H9 (cell line): ENCODE results near the gene HEXD. TPM values are rescaled to one million over a fixed set of nuclear protein-coding genes. Genes with fewer than 3 reads are reported as not detected.

Source experiments
- DNase-seq: peaks from one replicate; pipeline ENCODE4 v3.0.0-alpha.2; 2017
- H2AFZ ChIP-seq: one replicate; pipeline ENCODE4 v1.6.1; 2013; ENCODE audit warnings: mild to moderate bottlenecking, low read length, control low read depth, moderate library complexity
- H2AK5ac ChIP-seq: 2 replicates; pipeline ENCODE4 v1.6.1; 2013; ENCODE audit warnings: low read length, control low read depth, mixed read lengths; ENCODE audit not compliant: insufficient read length
- H2BK120ac ChIP-seq: one replicate; pipeline ENCODE4 v1.6.1; 2013; ENCODE audit warnings: low read depth, mild to moderate bottlenecking, low read length, control low read depth, inconsistent platforms; ENCODE audit not compliant: poor library complexity, severe bottlenecking
- H2BK12ac ChIP-seq: 2 replicates; pipeline ENCODE4 v1.6.1; 2013; ENCODE audit warnings: low read length, control low read depth, mixed read lengths, low read depth; ENCODE audit not compliant: insufficient read length
- H2BK15ac ChIP-seq: 2 replicates; pipeline ENCODE4 v1.6.1; 2013; ENCODE audit warnings: low read depth, low read length, control low read depth
- H2BK20ac ChIP-seq: one replicate; pipeline ENCODE4 v1.6.1; 2013; ENCODE audit warnings: low read depth, mild to moderate bottlenecking, low read length, control low read depth, inconsistent platforms; ENCODE audit not compliant: poor library complexity, severe bottlenecking
- H2BK5ac ChIP-seq: 2 replicates; pipeline ENCODE4 v1.6.1; 2013; ENCODE audit warnings: low read length, control low read depth, mixed read lengths; ENCODE audit not compliant: insufficient read length
- H3K14ac ChIP-seq: 2 replicates; pipeline ENCODE4 v1.6.1; 2013; ENCODE audit warnings: low read length, control low read depth; ENCODE audit not compliant: insufficient read depth
- H3K18ac ChIP-seq: 2 replicates; pipeline ENCODE4 v1.6.1; 2013; ENCODE audit warnings: low read depth, mild to moderate bottlenecking, mixed read lengths, low read length, control low read depth; ENCODE audit not compliant: insufficient read length
- H3K23ac ChIP-seq: 2 replicates; pipeline ENCODE4 v1.6.1; 2013; ENCODE audit warnings: low read length, control low read depth, mixed read lengths, low read depth; ENCODE audit not compliant: insufficient read length
- H3K23me2 ChIP-seq: 2 replicates; pipeline ENCODE4 v1.6.1; 2013; ENCODE audit warnings: low read depth, mild to moderate bottlenecking, mixed read lengths, low read length, control low read depth; ENCODE audit not compliant: insufficient read length, poor library complexity, severe bottlenecking
- H3K27ac ChIP-seq: 2 replicates; pipeline ENCODE4 v1.5.1; 2013; ENCODE audit warnings: low read length, control low read depth, mixed read lengths, low read depth; ENCODE audit not compliant: insufficient read length
- H3K27me3 ChIP-seq: 2 replicates; pipeline ENCODE4 v1.6.1; 2013; ENCODE audit warnings: low read length, control low read depth, inconsistent platforms; ENCODE audit not compliant: insufficient read depth
- H3K4ac ChIP-seq: 2 replicates; pipeline ENCODE4 v1.6.1; 2013; ENCODE audit warnings: low read depth, mild to moderate bottlenecking, control low read depth, inconsistent platforms, low read length, moderate library complexity
- H3K4me1 ChIP-seq: 2 replicates; pipeline ENCODE4 v1.6.1; 2013; ENCODE audit warnings: low read length, control low read depth, inconsistent platforms; ENCODE audit not compliant: insufficient read depth
- H3K4me2 ChIP-seq: 2 replicates; pipeline ENCODE4 v1.6.1; 2013; ENCODE audit warnings: low read length, control low read depth, mixed read lengths; ENCODE audit not compliant: insufficient read length, insufficient read depth
- H3K56ac ChIP-seq: 2 replicates; pipeline ENCODE4 v1.6.1; 2013; ENCODE audit warnings: low read depth, mild to moderate bottlenecking, mixed read lengths, low read length, control low read depth; ENCODE audit not compliant: insufficient read length
- H3K79me1 ChIP-seq: 2 replicates; pipeline ENCODE4 v1.6.1; 2013; ENCODE audit warnings: low read depth, mild to moderate bottlenecking, moderate library complexity, low read length, control low read depth, inconsistent platforms; ENCODE audit not compliant: insufficient read depth, poor library complexity, severe bottlenecking
- H3K79me2 ChIP-seq: 2 replicates; pipeline ENCODE4 v1.6.1; 2013; ENCODE audit warnings: low read length, control low read depth, inconsistent platforms; ENCODE audit not compliant: insufficient read depth
- H3K9ac ChIP-seq: 2 replicates; pipeline ENCODE4 v1.6.1; 2013; ENCODE audit warnings: low read length, control low read depth, mixed read lengths; ENCODE audit not compliant: insufficient read length; ENCODE audit errors: extremely low read depth
- H3K9me3 ChIP-seq: one replicate; pipeline ENCODE4 v1.6.1; 2013; ENCODE audit warnings: low read depth, low read length, inconsistent platforms; ENCODE audit not compliant: control insufficient read depth
- H3T11ph ChIP-seq: one replicate; pipeline ENCODE4 v1.6.1; 2013; ENCODE audit warnings: mild to moderate bottlenecking, low read length, control low read depth, inconsistent platforms
- H4K20me1 ChIP-seq: one replicate; pipeline ENCODE4 v1.6.1; 2013; ENCODE audit not compliant: control insufficient read depth, insufficient read length, insufficient read depth
- H4K5ac ChIP-seq: 2 replicates; pipeline ENCODE4 v1.6.1; 2013; ENCODE audit warnings: low read depth, mild to moderate bottlenecking, mixed read lengths, low read length, control low read depth; ENCODE audit not compliant: insufficient read length
- H4K8ac ChIP-seq: replicated peaks from 2 replicates; pipeline ENCODE4 v1.6.1; 2013; ENCODE audit warnings: low read length, control low read depth, mixed read lengths, low read depth; ENCODE audit not compliant: insufficient read length
- H4K91ac ChIP-seq: 2 replicates; pipeline ENCODE4 v1.6.1; 2013; ENCODE audit warnings: low read depth, mild to moderate bottlenecking, moderate library complexity, mixed read lengths, low read length, control low read depth; ENCODE audit not compliant: insufficient read length
- H3K27ac Mint-ChIP-seq, 3 experiments: 2 replicates in 2 of 3; 3 replicates in 1 of 3; pipeline ENCODE4 v1.8.0; 2020 to 2021; ENCODE audit warnings: mixed read lengths in 3 of 3, mild to moderate bottlenecking in 1 of 3, moderate library complexity in 1 of 3
- H3K27me3 Mint-ChIP-seq: 2 replicates; pipeline ENCODE4 v1.8.0; 2021; ENCODE audit warnings: low read depth, mild to moderate bottlenecking, moderate library complexity, mixed read lengths
- H3K36me3 Mint-ChIP-seq, 3 experiments: 2 replicates in 2 of 3; 3 replicates in 1 of 3; pipeline ENCODE4 v1.8.0; 2020 to 2021; ENCODE audit warnings: low read depth in 3 of 3, mixed read lengths in 3 of 3; ENCODE audit not compliant: insufficient read depth in 1 of 3
- H3K4me1 Mint-ChIP-seq, 2 experiments: 2 replicates each; pipeline ENCODE4 v1.8.0; 2020; ENCODE audit warnings: mixed read lengths in 2 of 2
- H3K4me3 Mint-ChIP-seq, 2 experiments: 2 replicates in 1 of 2; 3 replicates in 1 of 2; pipeline ENCODE4 v1.8.0; 2020 to 2021; ENCODE audit warnings: mild to moderate bottlenecking in 2 of 2, mixed read lengths in 2 of 2, moderate library complexity in 1 of 2
- H3K9me3 Mint-ChIP-seq, 2 experiments: 2 replicates in 1 of 2; 3 replicates in 1 of 2; pipeline ENCODE4 v1.8.0; 2020; ENCODE audit warnings: mild to moderate bottlenecking in 2 of 2, mixed read lengths in 2 of 2, moderate library complexity in 1 of 2
- WGBS: extraction: QIAGEN DNeasy Blood & Tissue Kit; methylation state at CpG from one replicate; pipeline ENCODE4 v1.1.7; 2013; ENCODE audit warnings: missing lambda C conversion rate, low lambda C conversion rate, mixed read lengths; ENCODE audit not compliant: insufficient read length; ENCODE audit errors: extremely low coverage; 5-methylcytosine and 5-hydroxymethylcytosine counted together
- total RNA-seq: library from RNA; stranded (reverse); gene quantifications from 2 replicates; pipeline ENCODE4 v1.2.1, GENCODE V29; 2021
- TF ChIP-seq, protein P1 (sequence below): fragments of 200-600 bp; sonication (generic); conservative IDR thresholded peaks from 3 replicates; pipeline ENCODE4 v1.8.0; 2021; ENCODE audit warnings: antibody characterized with exemption, mild to moderate bottlenecking

The HEXD gene
- total RNA-seq, 1 experiment from 2014 or later = 23.2 TPM

GRCh38 chr17:82441691-82442487 is 23.7 kb downstream of the HEXD start:
- H3K79me1 ChIP-seq = no peaks in the 10 kb centered on the region
- peak; percentile 30 for DNase-seq
- no peak overlapping the region for H2AK5ac ChIP-seq
- peaks cover 4 to 23% (median 17%) of the 10 kb centered on the region in 3 experiments; a peak in 6 of 7 replicates for H3K36me3 Mint-ChIP-seq
- no peaks in the 10 kb centered on the region; the same call in 1 of the 2 replicates for H3K27me3 Mint-ChIP-seq
- H3K9me3 Mint-ChIP-seq = no peaks in the 10 kb centered on the region; a peak in 1 of 5 replicates
- no peak overlapping the region for H3K4me3 Mint-ChIP-seq
- no peak overlapping the region for H3K23ac ChIP-seq
- H3T11ph ChIP-seq = no peak overlapping the region
- no peaks in the 10 kb centered on the region for H4K20me1 ChIP-seq
- H4K8ac ChIP-seq = no peak overlapping the region
- peak overlapping the region; percentile 17 for H3K27ac ChIP-seq
- no peak overlapping the region for H2BK15ac ChIP-seq
- no CpG with 5 or more reads among the region's 27 CpGs for WGBS
- no peak overlapping the region for H3K18ac ChIP-seq
- H2BK12ac ChIP-seq = no peak overlapping the region
- H2BK120ac ChIP-seq = no peak overlapping the region
- H4K5ac ChIP-seq = no peak overlapping the region
- H4K91ac ChIP-seq = no peak overlapping the region
- no peaks in the 10 kb centered on the region; the same call in 1 of the 2 replicates for H3K4me1 ChIP-seq
- H3K9me3 ChIP-seq = no peaks in the 10 kb centered on the region
- H3K79me2 ChIP-seq = no peaks in the 10 kb centered on the region
- H3K4me1 Mint-ChIP-seq = peaks cover 7 to 22% of the 10 kb centered on the region in 2 experiments
- TF ChIP-seq, protein P1, sequence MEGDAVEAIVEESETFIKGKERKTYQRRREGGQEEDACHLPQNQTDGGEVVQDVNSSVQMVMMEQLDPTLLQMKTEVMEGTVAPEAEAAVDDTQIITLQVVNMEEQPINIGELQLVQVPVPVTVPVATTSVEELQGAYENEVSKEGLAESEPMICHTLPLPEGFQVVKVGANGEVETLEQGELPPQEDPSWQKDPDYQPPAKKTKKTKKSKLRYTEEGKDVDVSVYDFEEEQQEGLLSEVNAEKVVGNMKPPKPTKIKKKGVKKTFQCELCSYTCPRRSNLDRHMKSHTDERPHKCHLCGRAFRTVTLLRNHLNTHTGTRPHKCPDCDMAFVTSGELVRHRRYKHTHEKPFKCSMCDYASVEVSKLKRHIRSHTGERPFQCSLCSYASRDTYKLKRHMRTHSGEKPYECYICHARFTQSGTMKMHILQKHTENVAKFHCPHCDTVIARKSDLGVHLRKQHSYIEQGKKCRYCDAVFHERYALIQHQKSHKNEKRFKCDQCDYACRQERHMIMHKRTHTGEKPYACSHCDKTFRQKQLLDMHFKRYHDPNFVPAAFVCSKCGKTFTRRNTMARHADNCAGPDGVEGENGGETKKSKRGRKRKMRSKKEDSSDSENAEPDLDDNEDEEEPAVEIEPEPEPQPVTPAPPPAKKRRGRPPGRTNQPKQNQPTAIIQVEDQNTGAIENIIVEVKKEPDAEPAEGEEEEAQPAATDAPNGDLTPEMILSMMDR = no peak
- no peak overlapping the region for H3K56ac ChIP-seq
- no peaks in the 10 kb centered on the region for H3K27me3 ChIP-seq
- peak overlapping the region; percentile 16; the same call in 1 of the 2 replicates for H3K14ac ChIP-seq
- H3K4me2 ChIP-seq = no peak overlapping the region
- no peak overlapping the region for H2AFZ ChIP-seq
- no peak overlapping the region for H3K9ac ChIP-seq
- no peak overlapping the region for H3K4ac ChIP-seq
- H2BK5ac ChIP-seq = no peak overlapping the region
- H3K23me2 ChIP-seq = no peaks in the 10 kb centered on the region
- H2BK20ac ChIP-seq = no peak overlapping the region
- H3K27ac Mint-ChIP-seq = no peak overlapping the region; a peak in 1 of 7 replicates
